IMR-90 (cell line): Measurements from ENCODE around the gene AAMP. TPM values are rescaled to one million over a fixed set of nuclear protein-coding genes. Genes with fewer than 3 reads are reported as not detected.

Source experiments
- ATAC-seq: fragments of 200-7000 bp; cut with Tn5 transposase; 2 replicates; pipeline ENCODE4 v1.9.1; 2020; ENCODE audit warnings: low read depth, mild to moderate bottlenecking, moderate library complexity
- BruUV-seq: library from RNA; stranded (reverse); fragments of 400-500 nt; replicated peaks from 2 replicates; lab custom pipeline; 2021; lab: Mats Ljungman, UMichigan
- CTCF ChIA-PET: fragments of 300-600 bp; formaldehyde crosslinking; extraction: SDS; loops from one replicate; lab custom pipeline; 2021; ENCODE audit warnings: antibody characterized with exemption; lab: Yijun Ruan, JAX
- POLR2A ChIA-PET: fragments of 300-600 bp; sonication (Branson Sonifier 250); formaldehyde crosslinking; loops from one replicate; lab custom pipeline; 2022; ENCODE audit warnings: antibody characterized with exemption; ENCODE audit not compliant: unreplicated experiment; lab: Charles Lee
- DNase-seq: peaks from one replicate; pipeline ENCODE4 v3.0.0; 2013
- H2AFZ ChIP-seq: replicated peaks from 2 replicates; pipeline ENCODE3; 2013; ENCODE audit warnings: low read length, mild to moderate bottlenecking; ENCODE audit not compliant: poor library complexity
- H2AK5ac ChIP-seq: 2 replicates; pipeline ENCODE4 v1.6.1; 2013; ENCODE audit warnings: low read depth, low read length, inconsistent platforms
- H2AK9ac ChIP-seq: replicated peaks from 2 replicates; pipeline ENCODE3; 2013; ENCODE audit warnings: mild to moderate bottlenecking, low read depth, low read length, moderate library complexity; ENCODE audit not compliant: poor library complexity
- H2BK120ac ChIP-seq: 2 replicates; pipeline ENCODE4 v1.6.1; 2013; ENCODE audit warnings: low read depth, low read length, inconsistent platforms
- H2BK15ac ChIP-seq: 3 replicates; pipeline ENCODE4 v1.6.1; 2013; ENCODE audit warnings: low read depth, low read length, inconsistent platforms
- H2BK20ac ChIP-seq: 2 replicates; pipeline ENCODE4 v1.6.1; 2013; ENCODE audit warnings: low read depth, mild to moderate bottlenecking, inconsistent platforms, low read length, moderate library complexity
- H2BK5ac ChIP-seq: 2 replicates; pipeline ENCODE4 v1.6.1; 2013; ENCODE audit warnings: mild to moderate bottlenecking, low read depth, low read length, inconsistent platforms; ENCODE audit not compliant: poor library complexity, severe bottlenecking
- H3K14ac ChIP-seq: replicated peaks from 2 replicates; pipeline ENCODE4 v1.6.1; 2013; ENCODE audit warnings: low read depth, low read length, inconsistent platforms
- H3K18ac ChIP-seq: 2 replicates; pipeline ENCODE4 v1.6.1; 2013; ENCODE audit warnings: low read depth, low read length, control low read depth
- H3K23ac ChIP-seq: 2 replicates; pipeline ENCODE4 v1.6.1; 2013; ENCODE audit warnings: low read depth, low read length, inconsistent platforms
- H3K27ac ChIP-seq: 2 replicates; pipeline ENCODE4 v1.5.1; 2013; ENCODE audit warnings: mild to moderate bottlenecking, control low read depth, low read length; ENCODE audit not compliant: insufficient read depth
- H3K27me3 ChIP-seq: 2 replicates; pipeline ENCODE4 v1.6.1; 2013; ENCODE audit warnings: low read length; ENCODE audit not compliant: control insufficient read depth, insufficient read depth
- H3K36me3 ChIP-seq: 2 replicates; pipeline ENCODE4 v1.6.1; 2013; ENCODE audit warnings: low read length, mixed read lengths; ENCODE audit not compliant: control insufficient read depth, insufficient read depth
- H3K4ac ChIP-seq: 2 replicates; pipeline ENCODE4 v1.6.1; 2013; ENCODE audit warnings: low read depth, low read length, inconsistent platforms
- H3K4me1 ChIP-seq: 2 replicates; pipeline ENCODE4 v1.6.1; 2013; ENCODE audit warnings: low read length, mixed read lengths; ENCODE audit not compliant: control insufficient read depth, insufficient read depth
- H3K4me2 ChIP-seq: 2 replicates; pipeline ENCODE4 v1.6.1; 2013; ENCODE audit warnings: low read depth, mild to moderate bottlenecking, control low read depth, low read length, moderate library complexity
- H3K4me3 ChIP-seq: 2 replicates; pipeline ENCODE4 v1.5.1; 2013; ENCODE audit warnings: low read depth, mild to moderate bottlenecking, control low read depth, low read length, moderate library complexity; ENCODE audit not compliant: insufficient read depth
- H3K56ac ChIP-seq: 2 replicates; pipeline ENCODE4 v1.6.1; 2013; ENCODE audit warnings: low read length, inconsistent platforms; ENCODE audit not compliant: insufficient read depth; ENCODE audit errors: extremely low read depth
- H3K79me1 ChIP-seq, 2 experiments: 2 replicates each; pipeline ENCODE4 v1.6.1; 2013; ENCODE audit warnings: low read length in 2 of 2, inconsistent platforms in 1 of 2, low read depth in 1 of 2
- H3K9ac ChIP-seq: 2 replicates; pipeline ENCODE4 v1.6.1; 2013; ENCODE audit warnings: low read depth, low read length, control low read depth
- H3K9me1 ChIP-seq: 2 replicates; pipeline ENCODE4 v1.6.1; 2013; ENCODE audit warnings: low read length, inconsistent platforms; ENCODE audit not compliant: insufficient read depth
- H3K9me3 ChIP-seq: 2 replicates; pipeline ENCODE4 v1.6.1; 2013; ENCODE audit warnings: low read length; ENCODE audit not compliant: control insufficient read depth, insufficient read depth
- H4K20me1 ChIP-seq: 2 replicates; pipeline ENCODE4 v1.6.1; 2013; ENCODE audit warnings: low read length, inconsistent platforms; ENCODE audit not compliant: insufficient read depth
- H4K5ac ChIP-seq: 2 replicates; pipeline ENCODE4 v1.6.1; 2013; ENCODE audit warnings: mild to moderate bottlenecking, low read depth, low read length, control low read depth
- H4K8ac ChIP-seq, 2 experiments: 2 replicates each; pipeline ENCODE4 v1.6.1; 2013; ENCODE audit warnings: low read depth in 2 of 2, low read length in 2 of 2, control low read depth in 1 of 2, inconsistent platforms in 1 of 2
- H4K91ac ChIP-seq: 2 replicates; pipeline ENCODE4 v1.6.1; 2013; ENCODE audit warnings: low read depth, low read length, inconsistent platforms; ENCODE audit not compliant: insufficient read depth
- BHLHE40 ChIP-seq: fragments of 150-350 bp; IDR thresholded peaks from 2 replicates; pipeline ENCODE4 v1.6.1; 2016; ENCODE audit warnings: mild to moderate bottlenecking, low read depth, low read length
- CEBPB ChIP-seq: IDR thresholded peaks from 2 replicates; pipeline ENCODE4 v1.6.1; 2012; ENCODE audit warnings: low read depth, low read length, improper control_type of control experiment
- CHD1 ChIP-seq: IDR thresholded peaks from 2 replicates; pipeline ENCODE4 v1.6.1; 2012; ENCODE audit warnings: low read depth, low read length, improper control_type of control experiment
- FOS ChIP-seq: fragments of 150-350 bp; IDR thresholded peaks from 2 replicates; pipeline ENCODE4 v1.6.1; 2016; ENCODE audit warnings: low read depth, low read length
- MAFK ChIP-seq: IDR thresholded peaks from 2 replicates; pipeline ENCODE4 v1.6.1; 2012; ENCODE audit warnings: low read depth, low read length, improper control_type of control experiment
- NFE2L2 ChIP-seq: fragments of 150-350 bp; IDR thresholded peaks from 2 replicates; pipeline ENCODE4 v1.6.1; 2016; ENCODE audit warnings: low read depth, mild to moderate bottlenecking, low read length
- RAD21 ChIP-seq: IDR thresholded peaks from 2 replicates; pipeline ENCODE4 v1.6.1; 2012; ENCODE audit warnings: low read length, improper control_type of control experiment
- RCOR1 ChIP-seq: IDR thresholded peaks from 2 replicates; pipeline ENCODE4 v1.6.1; 2012; ENCODE audit warnings: mild to moderate bottlenecking, low read length, improper control_type of control experiment; ENCODE audit not compliant: insufficient replicate concordance
- USF2 ChIP-seq: fragments of 150-350 bp; IDR thresholded peaks from 2 replicates; pipeline ENCODE4 v1.6.1; 2017; ENCODE audit warnings: mild to moderate bottlenecking, antibody characterized with exemption, low read length, low read depth
- WGBS, 2 experiments: methylation state at CpG; one replicate each; pipeline versions ENCODE4 v1.1.5 to v1.1.7; 2013; ENCODE audit warnings: missing lambda C conversion rate in 2 of 2; ENCODE audit not compliant: insufficient read length in 1 of 2; ENCODE audit errors: extremely low coverage in 2 of 2; 5-methylcytosine and 5-hydroxymethylcytosine counted together
- dilution Hi-C: fragments of 300-500 bp; cut with HindIII; formaldehyde crosslinking; loops from one replicate; pipeline ENCODE4 v1.14.3; 2018; ENCODE audit warnings: low sequenced_read_pairs; ENCODE audit not compliant: unreplicated experiment
- in situ Hi-C: fragments of 300-500 bp; cut with MboI; formaldehyde crosslinking; loops from 3 replicates; pipeline ENCODE4 v1.14.3; 2019; ENCODE audit warnings: low sequenced_read_pairs, inconsistent platforms, mixed read lengths
- intact Hi-C: fragments of 100-400 bp; cut with micrococcal nuclease; formaldehyde crosslinking; loops from 2 replicates; pipeline ENCODE4 v1.10.0; 2022
- polyA plus RNA-seq, 3 experiments: library from polyadenylated mRNA; depleted of rRNA; stranded (reverse); fragments of >200 nt; gene quantifications; 2 replicates each; pipeline ENCODE4 v1.2.3, GENCODE V29; 2012; ENCODE audit warnings: low replicate concordance in 1 of 3
- total RNA-seq: library from RNA; depleted of rRNA; stranded (reverse); fragments of >200 nt; gene quantifications from 2 replicates; pipeline ENCODE4 v1.2.3, GENCODE V29; 2012

AAMP gene
- total and polyA plus RNA-seq, 2 of the 4 experiments (the other 2 are of a cell fraction), result 104 to 112 TPM

- no peak overlapping the region for H3K4me2 ChIP-seq
- no peaks in the 10 kb centered on the region for H3K79me1 ChIP-seq
- no peaks in the 10 kb centered on the region for H3K36me3 ChIP-seq
- intact Hi-C loops (no loop called here), in situ Hi-C loops (loop anchor here (5.0 kb wide), 1 partner anchor 41 kb away; no protein-coding TSS in a partner anchor), dilution Hi-C loops (no loop called here)
- no peaks in the 10 kb centered on the region for H4K20me1 ChIP-seq
- H2BK20ac ChIP-seq, result no peak overlapping the region
- H3K27ac ChIP-seq, result no peak overlapping the region
- no peak overlapping the region for H3K9ac ChIP-seq
- H4K91ac ChIP-seq, result no peak overlapping the region
- no peaks in the 10 kb centered on the region for H3K9me3 ChIP-seq
- peaks cover 6% of the 10 kb centered on the region; the same call in 1 of the 2 replicates for H3K4me1 ChIP-seq
- no peak overlapping the region for H2AK5ac ChIP-seq
- H3K23ac ChIP-seq, result no peak overlapping the region
- H2AK9ac ChIP-seq, result no peak overlapping the region
- no peak overlapping the region for H3K4ac ChIP-seq
- DNase-seq (no peak), ATAC-seq (no peak)
- no peak overlapping the region for H4K8ac ChIP-seq
- 67% methylated on average over 7 of the region's 11 CpGs; no CpG with 5 or more reads in 1 of the 2 experiments for WGBS, 2 experiments
- H3K56ac ChIP-seq, result no peak overlapping the region
- H4K5ac ChIP-seq, result no peak overlapping the region
- H2BK15ac ChIP-seq, result no peak overlapping the region
- ChIA-PET CTCF (interaction anchor here (0.7 kb wide), 1 partner anchor 978 kb away, joined by 3 read pairs; no protein-coding TSS in a partner anchor), POLR2A (no interaction called here)
- H3K14ac ChIP-seq, result no peak overlapping the region
- TF ChIP-seq NFE2L2 (no peak), FOS (no peak), USF2 (no peak), RAD21 (no peak), CEBPB (no peak), RCOR1 (no peak), BHLHE40 (no peak), CHD1 (no peak), MAFK (no peak)
- H3K4me3 ChIP-seq, result no peak overlapping the region
- no peak overlapping the region for H2AFZ ChIP-seq
- no peak overlapping the region for H3K18ac ChIP-seq
- no peak overlapping the region for H2BK5ac ChIP-seq
- H2BK120ac ChIP-seq, result no peak overlapping the region
- no peaks in the 10 kb centered on the region for H3K9me1 ChIP-seq
- BruUV-seq, result no TSS peak
- H3K27me3 ChIP-seq, result no peaks in the 10 kb centered on the region; the same call in 1 of the 2 replicates
Measured at GRCh38 chr2:218310853-218311540, 41.1 kb upstream of the AAMP start.
